Kidney tubule cell (primary cell): ENCODE measurements around the gene PDIA2.
"Not testable (repeated sequence)": the region's sequence is repeated elsewhere in the genome, so short reads cannot be mapped to it uniquely, and the experiment has no call there.

ENCODE experiments used
- DNase-seq: peaks from one replicate; pipeline ENCODE4 v3.0.0-alpha.2; 2018; ENCODE audit warnings: low spot score

PDIA2 gene

GRCh38 chr16:331181-331814 is 48.3 kb downstream of the PDIA2 start:
- DNase-seq, result not testable (repeated sequence)

- no peak for DNase-seq
These were observed 50.6 kb downstream of the PDIA2 start for GRCh38 chr16:333406-334094.

GRCh38 chr16:334164-334832 is 51.3 kb downstream of the PDIA2 start:
- DNase-seq, result not testable (repeated sequence)

GRCh38 chr16:334861-335632 is 52.1 kb downstream of the PDIA2 start:
- not testable (repeated sequence) for DNase-seq

GRCh38 chr16:336269-336668 is 53.3 kb downstream of the PDIA2 start:
- DNase-seq, result no peak
